ENCODE data around the gene GRHL1.
A peak's percentile ranks its signal among the peaks of the same experiment; 100 is the strongest.
"Not testable (repeated sequence)": the region's sequence is repeated elsewhere in the genome, so short reads cannot be mapped to it uniquely, and the experiment has no call there.

Gene GRHL1, protein sequence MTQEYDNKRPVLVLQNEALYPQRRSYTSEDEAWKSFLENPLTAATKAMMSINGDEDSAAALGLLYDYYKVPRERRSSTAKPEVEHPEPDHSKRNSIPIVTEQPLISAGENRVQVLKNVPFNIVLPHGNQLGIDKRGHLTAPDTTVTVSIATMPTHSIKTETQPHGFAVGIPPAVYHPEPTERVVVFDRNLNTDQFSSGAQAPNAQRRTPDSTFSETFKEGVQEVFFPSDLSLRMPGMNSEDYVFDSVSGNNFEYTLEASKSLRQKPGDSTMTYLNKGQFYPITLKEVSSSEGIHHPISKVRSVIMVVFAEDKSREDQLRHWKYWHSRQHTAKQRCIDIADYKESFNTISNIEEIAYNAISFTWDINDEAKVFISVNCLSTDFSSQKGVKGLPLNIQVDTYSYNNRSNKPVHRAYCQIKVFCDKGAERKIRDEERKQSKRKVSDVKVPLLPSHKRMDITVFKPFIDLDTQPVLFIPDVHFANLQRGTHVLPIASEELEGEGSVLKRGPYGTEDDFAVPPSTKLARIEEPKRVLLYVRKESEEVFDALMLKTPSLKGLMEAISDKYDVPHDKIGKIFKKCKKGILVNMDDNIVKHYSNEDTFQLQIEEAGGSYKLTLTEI

DNA sequence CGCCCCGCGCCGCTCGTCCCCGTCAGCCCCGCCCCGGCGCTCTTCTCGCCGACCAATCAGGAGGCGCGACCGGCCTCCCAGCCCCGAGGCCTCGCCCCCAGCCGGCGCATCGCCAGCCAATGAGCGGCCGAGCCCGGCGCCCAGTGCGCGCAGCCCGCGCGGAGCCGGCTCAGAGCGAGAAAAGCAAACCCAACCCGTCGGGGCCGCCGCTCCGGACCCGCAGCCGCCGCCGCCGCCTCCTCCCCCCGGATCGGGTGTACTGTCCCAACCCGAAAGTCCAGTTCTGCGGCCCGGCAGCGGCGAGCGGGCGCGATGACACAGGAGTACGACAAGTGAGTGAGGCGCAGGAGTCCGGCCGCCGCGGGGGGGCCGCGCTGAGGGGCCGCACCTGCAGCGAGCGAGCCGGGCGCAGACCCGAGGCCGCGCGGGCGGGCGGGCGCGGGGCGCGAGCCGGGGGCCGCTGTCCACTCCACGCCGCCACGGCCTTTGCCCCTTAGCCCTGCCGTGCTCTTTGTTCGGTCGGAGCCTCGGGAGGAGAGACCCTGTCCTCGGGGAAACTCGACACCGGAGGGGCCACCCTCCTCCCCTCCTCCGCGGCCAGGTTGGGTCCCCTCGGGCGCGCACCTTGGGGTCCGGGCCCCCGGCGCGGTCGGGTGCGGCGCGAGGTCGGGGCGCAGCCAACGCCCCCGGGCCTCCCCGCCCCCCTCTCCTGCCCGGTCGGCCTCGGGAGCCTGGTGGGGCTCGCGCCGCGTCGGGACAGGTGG is at the start of gene GRHL1:
Gene GRHL1, plus strand, starts transcription at position 172 of the 764 bp plus-strand sequence. Its CDS starts 141 bp downstream, at position 313.
- DNase-seq, result peak; percentile 87

DNA sequence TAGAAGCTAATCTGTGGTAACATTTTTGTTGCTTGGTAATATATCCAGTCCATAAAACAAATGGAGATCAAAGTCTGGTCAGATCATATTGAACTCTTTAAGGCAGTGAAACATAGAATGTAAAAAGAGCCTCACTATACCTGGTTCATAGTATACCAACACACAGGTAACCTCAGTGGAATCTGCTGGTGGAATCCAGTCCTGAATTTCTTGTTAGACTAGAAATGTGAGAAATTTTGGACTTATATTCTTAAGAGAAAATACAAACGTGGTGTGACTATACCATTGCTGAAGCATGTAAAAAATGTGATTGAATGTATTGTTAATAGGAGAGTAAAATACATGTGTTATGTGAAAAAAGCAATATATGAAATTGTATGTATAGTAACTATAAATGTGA is 46.1 kb upstream of the GRHL1 start:
- DNase-seq, result no peak

DNA sequence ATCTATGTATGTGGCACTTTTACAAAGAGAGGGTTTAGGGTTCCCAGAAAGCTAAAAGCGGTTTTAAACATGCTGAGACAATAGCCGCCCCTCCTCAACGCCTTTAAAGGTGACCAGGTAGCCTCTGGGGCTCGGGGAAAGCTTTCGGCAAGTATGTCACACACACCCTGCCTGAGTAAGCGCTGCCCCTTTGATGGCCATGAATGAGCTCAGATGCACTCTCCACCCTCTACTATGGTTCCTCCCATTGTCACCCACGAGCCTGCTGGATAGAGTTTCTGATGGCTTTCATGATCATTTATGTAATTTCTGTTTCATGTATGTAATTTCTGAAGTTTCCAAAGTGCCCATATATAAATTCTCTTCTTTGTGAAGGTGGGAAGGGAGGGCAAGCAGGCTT is 44.1 kb upstream of the GRHL1 start:
- no peak for DNase-seq

DNA sequence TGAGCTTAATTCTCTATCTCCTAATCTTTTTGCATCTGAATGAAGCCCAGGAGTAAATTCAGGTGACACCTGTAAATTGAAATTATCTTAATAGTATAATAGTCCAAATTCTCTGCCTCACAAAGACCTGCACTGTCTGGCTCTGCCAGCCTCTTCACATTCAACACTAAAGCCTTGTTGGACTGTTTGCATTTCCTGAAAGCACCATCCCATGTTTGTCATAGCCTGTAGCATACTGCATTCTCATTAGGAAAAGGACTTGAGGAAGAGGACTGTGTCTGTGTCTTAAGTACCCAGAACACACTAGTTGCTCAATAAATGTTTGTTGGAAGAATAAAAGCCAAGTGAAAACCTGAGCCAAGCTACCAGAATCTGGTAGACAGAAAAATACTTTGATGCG is 42.9 kb upstream of the GRHL1 start:
- DNase-seq, result no peak

DNA sequence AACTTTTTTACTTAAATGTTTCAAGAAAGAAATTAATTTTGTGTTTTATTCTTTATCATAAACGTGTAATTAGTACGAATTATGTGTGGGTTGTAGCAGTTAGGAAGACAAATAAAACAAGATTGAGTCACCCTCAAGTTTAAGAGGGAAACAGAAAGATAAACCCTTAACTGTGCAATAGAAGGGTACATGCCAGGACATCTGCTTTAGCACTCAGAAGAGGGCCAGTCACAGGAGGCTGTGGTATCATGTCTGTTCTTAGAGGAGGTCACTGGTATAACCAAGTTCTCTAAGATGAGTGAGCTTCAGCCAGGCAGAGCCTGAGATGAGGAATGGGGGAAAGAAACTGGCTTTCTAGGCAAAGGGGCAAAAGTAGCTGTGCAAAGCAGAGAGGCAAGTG is 42.4 kb upstream of the GRHL1 start:
- no peak for DNase-seq

DNA sequence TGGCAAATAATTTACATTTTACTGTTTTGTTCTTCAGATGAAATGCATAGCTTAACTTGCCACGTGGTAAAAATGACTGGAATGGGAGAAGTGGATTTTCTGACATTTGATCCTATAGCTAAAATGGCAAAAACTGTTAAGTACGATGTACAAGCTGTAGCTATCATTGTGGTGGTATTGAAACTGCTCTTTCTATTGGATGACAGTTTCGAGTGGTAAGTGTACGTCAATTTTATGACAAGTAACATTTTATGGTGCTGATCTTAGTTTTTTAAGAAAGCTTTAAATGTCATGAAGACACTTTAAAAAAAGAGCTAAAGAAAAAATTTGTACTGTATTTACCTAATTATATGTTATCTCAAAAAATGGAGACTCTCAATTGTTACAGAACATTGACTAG is 40.8 kb upstream of the GRHL1 start:
- no peak for DNase-seq

DNA sequence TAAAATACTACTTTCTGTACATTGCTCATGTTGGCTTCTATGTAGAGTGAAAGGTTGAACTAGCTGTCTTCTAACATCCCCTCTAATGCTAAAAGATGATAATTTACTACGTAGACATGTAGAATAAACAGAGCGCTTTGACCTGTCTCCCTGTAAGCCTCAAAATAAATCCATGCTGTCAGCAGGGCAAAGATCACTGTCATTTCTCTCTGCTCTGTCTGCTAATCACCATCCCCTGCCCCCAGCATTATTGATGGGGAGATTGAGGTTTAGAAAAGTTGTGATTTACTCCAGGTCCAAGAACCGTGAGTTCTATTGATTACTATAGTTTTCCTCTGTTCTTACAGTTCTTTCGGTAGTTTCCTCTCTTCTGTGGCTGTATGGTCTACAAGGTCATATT is 39.0 kb upstream of the GRHL1 start:
- DNase-seq, result no peak

DNA sequence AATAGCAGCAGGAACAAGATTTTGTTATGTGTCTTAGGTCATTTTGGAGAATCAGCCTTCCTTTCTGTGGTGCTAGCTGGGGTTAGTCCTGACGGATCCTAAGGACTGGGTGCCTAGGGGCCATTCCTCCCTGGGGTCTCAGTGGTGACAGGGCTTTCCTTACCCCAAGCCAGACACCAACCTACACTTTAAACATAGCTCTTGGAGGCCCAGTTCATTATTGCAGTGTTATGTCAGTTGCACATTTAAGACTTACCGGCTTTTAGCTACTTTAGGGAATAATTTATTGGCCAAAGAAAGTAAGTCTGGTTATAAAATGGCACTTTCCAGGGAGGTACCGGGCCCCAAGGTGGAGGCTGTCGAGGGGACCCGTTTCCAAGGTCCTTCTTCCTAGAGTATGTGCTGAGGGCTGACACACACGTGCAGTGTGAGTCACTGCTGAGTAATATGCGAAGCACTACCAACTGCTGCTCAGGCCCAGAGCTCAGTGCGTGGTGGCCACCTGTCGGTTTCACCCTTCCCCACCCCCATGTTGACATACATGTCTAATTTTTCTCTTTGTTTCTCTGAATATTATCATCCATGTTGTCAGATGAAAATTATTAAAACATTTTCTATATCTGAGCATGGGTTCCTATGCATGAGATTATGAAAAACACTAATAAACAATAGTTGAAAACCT is 37.0 kb upstream of the GRHL1 start:
- no peak for DNase-seq

DNA sequence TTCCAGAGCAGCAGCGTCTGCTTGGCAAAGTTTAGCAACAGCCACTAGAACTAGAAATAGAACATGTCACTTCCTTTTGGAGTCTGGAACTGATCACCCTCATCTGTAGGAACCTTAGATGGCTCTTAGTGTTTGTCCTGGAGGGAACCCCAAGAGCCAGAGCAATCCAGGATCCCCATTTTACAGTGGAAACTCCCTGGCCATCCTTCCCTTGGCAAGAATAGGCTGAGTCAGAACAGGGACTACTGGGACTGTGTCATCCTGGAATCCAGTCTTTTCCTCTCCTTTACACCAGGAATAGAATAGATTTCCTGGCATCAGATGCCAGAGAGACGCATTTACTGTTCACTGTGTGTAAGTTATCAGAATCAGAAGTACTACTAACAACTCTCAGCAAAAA is 33.2 kb upstream of the GRHL1 start:
- no peak for DNase-seq

DNA sequence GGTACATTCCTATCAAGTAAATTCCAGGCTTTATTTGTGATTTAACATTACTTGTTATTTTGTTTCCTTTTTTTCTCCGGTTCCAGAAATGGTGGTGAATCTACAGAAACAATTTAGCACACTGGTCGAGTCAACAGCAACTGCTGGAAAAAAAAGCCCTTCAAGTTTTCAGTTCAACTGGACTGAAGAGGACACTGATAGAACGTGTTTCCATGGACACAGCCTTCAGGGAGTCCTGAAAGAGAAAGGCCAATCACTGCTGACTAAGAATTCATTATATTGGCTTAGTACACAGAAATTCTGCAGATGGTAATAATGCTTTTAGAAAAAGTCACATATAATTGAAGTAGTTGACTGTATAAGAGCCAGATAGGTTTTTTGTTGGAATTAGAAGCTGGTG is 32.0 kb upstream of the GRHL1 start:
- no peak for DNase-seq

DNA sequence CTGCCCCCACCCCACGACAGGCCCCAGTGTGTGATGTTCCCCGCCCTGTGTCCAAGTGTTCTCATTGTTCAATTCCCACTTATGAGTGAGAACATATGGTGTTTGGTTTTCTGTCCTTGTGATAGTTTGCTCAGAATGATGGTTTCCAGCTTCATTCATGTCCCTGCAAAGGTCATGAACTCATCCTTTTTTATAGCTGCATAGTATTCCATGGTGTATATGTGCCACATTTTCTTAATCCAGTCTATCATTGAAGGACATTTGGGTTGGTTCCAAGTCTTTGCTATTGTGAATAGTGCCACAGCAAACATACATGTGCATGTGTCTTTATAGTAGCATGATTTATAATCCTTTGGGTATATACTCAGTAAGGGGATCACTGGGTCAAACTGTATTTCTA is 24.5 kb upstream of the GRHL1 start:
- not testable (repeated sequence) for DNase-seq

DNA sequence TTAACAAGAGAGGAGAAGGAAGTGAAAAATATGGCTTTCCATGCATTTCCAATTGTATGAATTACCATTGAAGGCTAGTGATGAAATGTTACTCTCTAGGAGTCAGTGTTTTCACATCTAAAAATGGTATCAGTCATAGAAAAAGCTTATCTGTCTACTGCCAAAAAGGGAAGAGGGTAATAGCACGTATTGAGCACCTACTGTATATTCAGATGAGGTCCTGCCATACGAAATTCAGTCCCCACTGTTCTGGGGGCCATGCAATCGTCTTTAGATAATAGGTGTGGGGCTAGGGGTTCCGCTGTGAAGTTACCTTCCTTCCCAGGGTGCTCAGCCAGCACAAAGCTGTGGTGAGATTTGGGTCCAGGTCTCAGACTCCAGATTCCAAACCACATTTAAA is 14.2 kb upstream of the GRHL1 start:
- DNase-seq, result no peak

DNA sequence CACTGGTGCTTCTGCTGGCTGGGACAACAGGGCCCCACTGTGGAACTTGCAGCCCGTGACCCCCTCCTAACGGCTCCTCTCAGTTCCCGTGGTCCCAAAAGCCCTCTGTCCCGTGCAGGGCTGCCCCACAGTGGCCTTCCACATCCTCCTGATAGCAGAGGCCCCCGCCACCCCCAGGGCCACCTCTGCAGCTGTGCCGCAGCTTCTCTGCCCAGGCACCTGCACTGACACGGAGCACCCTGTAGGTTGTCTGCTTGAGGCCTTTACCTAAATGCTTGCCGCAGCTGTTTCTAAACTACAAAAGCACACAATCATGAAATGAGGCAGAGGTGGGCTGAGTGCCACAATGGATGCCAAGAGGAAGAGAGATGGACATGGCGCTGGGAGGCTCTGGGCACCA is 13.5 kb upstream of the GRHL1 start:
- DNase-seq, result no peak

DNA sequence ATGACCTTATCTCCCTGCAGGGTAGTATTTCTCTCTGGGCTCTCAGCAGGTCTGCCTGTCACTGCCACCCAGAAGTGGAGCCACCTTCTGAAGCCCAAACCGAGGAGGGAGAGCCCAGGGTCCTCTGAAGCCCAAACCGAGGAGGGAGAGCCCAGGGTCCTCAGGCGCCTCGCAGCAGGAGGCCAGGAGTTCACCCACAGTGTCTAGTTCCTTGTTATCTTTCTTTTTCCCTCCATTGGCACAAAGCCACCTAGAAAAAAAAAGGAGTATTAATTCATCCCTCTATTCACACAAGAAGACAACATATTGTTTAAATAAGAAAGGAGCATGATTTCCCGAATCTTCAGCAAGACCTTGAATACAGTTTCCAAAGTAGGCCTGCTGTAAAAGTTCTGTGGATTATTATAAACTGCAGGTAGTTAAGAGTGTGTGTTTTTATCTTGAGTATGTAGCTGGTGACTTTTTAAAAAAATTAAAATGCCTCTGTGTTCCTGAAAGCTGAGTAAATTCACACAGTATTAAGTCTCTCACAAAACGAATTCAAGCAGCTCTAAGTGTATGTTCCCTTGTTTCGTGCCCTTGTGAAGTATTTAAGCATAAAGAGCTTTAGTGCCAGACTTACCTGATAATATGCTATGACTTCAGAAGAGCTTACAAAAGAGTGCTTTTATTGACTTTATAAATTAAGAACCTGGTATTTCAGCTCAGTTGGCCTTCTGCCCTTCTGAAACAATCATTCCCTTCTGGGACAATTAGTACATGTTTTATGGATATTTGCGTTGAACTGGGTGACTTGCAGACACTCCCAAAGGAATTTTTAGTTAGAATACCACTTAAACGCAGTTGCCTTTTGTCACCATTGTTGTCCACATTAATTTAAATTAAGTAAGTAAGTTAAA is 11.7 kb upstream of the GRHL1 start:
- DNase-seq, result no peak

DNA sequence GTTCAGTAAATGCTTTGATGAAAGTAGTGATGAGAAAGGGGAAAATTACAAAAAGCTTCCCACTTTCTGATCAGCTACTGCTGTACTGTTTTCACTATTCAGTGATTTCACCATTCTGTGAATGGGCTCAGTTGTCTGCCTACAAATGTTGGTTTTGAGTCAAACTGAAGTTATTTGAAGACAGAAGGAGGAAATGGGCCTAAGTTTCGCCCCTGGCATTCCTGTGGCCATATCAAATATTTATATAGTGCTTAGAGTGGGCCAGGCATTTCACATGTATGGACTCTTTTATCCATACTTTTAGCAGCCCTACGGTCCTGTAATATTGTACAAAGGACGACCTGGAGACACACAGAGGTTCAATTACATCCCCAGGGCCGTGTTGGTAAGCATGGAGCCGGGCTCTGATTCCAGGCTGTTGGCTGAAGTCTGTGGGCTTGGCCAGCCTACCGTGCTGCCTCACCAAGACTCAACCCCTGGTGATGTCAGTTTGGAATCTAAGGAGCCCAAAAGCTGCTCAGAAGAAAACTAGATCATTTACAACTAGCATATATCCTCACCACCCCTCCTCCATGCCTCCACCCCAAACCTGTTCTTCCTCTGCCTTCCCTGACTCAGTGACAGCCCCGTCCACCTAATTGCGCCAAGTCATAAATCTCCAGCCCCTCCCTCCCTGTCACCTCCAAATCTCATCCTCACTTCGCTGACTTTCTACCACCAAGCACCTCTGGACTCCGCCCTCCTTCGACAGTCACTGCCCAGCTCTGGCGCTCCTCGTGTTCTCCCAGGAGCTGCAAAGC is 10.1 kb upstream of the GRHL1 start:
- no peak for DNase-seq

DNA sequence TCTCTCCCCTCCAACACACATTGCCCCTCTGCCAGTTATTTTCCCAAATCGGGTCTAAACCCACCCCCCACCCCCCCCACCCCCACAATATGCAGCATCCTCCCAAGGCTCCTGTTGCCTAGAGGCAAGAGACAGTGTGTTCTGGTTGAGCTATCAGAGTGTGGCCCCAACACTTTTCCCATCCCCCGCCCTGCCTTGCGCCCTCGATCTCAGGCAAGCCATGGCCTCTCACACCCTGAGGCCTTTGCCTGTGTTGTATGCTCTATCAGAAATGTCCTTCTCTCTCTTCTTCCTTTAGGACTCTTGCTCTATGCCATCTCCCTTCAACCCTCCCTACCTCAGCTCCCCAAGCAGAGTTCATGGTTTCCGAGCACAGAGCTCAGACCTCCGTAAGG is 9.5 kb upstream of the GRHL1 start:
- DNase-seq, result no peak

DNA sequence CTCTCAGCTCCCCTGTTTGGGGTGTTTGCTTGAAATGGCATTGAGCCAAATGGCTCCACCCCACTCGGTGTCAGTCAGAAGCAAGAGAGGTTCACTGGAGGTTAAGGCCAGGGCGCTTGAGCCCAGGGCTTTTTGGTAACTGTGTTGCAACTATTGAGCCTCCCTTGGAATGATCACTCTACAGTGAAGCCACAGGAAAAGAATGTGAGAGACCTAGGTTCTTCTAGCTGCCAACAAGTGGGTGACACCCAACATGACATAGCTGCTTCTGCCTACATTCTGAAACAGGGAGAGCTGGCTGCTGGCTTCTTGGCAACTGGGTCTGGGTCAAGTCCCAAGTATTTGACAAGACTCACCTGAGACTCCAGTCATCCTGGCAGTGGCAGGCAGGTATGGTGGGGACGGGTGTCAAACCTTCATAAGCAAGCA is 7.1 kb upstream of the GRHL1 start:
- DNase-seq, result no peak

DNA sequence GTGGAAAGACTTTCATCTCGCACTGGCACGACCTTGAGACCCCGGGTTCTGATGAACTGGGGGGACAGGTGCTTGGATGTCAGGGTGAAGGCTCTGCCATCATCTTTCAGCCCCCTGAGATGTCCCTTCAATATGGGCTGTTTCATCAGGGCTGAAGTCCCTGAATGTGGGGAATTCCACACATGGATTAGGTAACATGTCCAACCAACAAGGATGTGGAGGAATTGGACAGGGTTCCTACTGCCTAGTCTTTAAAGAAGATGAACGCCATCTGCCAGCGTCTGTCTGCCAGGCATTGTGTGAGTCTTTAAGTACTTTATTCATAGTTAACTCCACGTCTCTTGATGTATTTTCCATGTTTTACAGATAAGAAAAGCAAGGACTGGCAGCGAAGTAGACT is 5.9 kb upstream of the GRHL1 start:
- DNase-seq, result no peak

DNA sequence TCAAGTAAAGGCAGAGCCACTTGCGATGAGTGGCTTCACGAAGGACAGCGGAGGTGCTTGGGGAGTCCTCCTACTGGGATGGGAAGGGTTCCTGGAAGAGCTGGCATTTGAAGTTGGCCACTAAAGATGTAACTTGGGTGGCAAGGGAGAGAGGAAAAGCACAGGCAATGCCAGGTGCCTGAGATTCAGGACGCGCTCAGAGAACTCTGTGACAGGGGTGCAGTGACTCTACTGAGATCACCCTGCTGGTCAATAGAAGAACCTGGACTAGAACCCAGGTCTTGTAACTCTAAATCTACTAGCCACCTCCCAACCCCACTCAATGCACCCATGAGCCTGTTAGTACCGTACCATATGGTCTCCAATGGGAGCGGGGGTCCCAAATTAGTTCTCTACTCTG is 5.4 kb upstream of the GRHL1 start:
- DNase-seq, result no peak

DNA sequence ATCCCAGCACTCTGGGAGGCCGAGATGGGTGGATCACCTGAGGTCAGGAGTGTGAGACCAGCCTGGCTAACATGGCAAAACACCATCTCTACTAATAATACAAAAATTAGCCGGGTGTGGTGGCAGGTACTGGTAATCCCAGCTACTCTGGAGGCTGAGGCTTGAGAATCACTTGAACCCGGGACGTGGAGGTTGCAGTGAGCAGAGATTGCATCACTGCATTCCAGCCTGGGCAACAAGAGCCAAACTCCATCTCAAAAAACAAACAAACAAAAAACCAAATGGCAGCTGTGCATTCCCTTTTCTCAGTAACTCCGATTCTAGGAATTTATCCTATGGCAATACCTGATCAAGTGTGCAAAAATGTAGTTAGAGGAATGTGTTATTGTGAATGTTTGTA is 4.7 kb upstream of the GRHL1 start:
- DNase-seq, result no peak

DNA sequence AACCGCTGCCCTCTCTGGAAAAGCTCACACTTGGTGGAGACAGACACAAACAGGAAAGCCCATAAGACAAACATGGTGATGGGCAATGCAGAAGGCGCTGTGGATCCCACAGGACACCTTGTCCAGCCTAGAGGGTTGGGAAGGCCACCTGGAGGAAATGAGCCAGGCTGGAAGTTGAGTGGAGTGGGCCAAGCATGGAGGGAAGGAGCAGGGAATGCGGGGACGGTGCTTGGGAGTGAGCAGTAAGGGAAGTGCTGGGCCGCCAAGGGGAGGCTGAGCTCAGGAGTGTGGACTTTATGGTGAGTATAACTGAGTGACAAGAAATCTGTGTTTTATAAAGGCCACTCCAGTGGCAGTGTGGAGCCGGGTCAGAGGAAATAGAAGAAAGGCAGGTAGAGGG is 2.8 kb upstream of the GRHL1 start:
- DNase-seq, result no peak

Measured in activated gamma-delta T cell treated with Interleukin-2 at 50 U/mL for 16 hours (primary cell).